ENCODE data around the gene ZNF785. TPM values are rescaled to one million over a fixed set of nuclear protein-coding genes. Genes with fewer than 3 reads are reported as not detected.
A peak's percentile ranks its signal among the peaks of the same experiment; 100 is the strongest.

ZNF785 gene
- total and polyA plus RNA-seq, 2 of the 13 experiments (the other 11 are each of a cell fraction or from before 2014, with no cell fraction given), result 0.01 TPM; not detected in 1

DNA sequence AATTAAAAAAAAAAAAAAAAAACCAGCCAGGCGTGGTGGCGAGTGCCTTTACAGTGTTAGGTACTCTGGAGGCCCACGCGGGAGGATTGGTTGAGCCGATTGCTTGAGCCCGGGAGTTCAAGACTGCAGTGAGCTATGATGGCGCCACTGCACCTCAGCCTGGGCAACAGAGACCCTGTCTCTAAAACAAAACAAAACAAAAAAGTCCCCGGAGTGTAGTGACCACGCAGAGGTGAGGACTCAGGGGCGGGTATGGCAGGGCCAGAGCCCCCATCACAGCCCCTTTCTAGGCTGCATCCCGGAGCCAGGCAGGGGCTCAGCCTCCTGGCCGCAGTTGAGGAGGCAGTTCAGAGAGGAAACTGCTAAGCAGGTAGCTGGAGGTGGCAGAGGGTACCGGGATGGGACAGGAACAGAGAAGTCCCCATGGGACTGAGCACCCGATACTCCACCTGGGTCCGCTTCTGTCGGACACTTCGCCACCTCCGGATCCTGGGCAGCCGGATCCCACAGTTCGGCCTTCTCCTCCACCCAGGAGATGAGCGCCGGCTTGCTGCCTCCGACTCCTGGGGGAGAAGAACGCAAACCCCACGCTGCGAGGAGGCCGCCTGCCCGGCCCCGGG, 51.6 kb downstream of the ZNF785 start (continued):
- TF ChIP-seq, protein P1, sequence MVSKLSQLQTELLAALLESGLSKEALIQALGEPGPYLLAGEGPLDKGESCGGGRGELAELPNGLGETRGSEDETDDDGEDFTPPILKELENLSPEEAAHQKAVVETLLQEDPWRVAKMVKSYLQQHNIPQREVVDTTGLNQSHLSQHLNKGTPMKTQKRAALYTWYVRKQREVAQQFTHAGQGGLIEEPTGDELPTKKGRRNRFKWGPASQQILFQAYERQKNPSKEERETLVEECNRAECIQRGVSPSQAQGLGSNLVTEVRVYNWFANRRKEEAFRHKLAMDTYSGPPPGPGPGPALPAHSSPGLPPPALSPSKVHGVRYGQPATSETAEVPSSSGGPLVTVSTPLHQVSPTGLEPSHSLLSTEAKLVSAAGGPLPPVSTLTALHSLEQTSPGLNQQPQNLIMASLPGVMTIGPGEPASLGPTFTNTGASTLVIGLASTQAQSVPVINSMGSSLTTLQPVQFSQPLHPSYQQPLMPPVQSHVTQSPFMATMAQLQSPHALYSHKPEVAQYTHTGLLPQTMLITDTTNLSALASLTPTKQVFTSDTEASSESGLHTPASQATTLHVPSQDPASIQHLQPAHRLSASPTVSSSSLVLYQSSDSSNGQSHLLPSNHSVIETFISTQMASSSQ (IDR thresholded peaks at IDR 0.05; ENCODE audit: low read depth), result no peak
- TF ChIP-seq, protein P1 (CRISPR knock-in tag; IDR thresholded peaks at IDR 0.05; ENCODE audit: borderline replicate concordance), result no peak; the same call in 1 of the 2 replicates
- TF ChIP-seq HOXD1 (CRISPR knock-in tag; IDR thresholded peaks at IDR 0.05) (peak; percentile 23; the same call in 1 of the 2 replicates), HNRNPL (IDR thresholded peaks at IDR 0.05; ENCODE audit: low read depth, low read length) (no peak), U2AF1 (optimal IDR thresholded peaks at IDR 0.05; ENCODE audit: low read depth, low read length) (no peak), ZBTB7A (CRISPR knock-in tag; IDR thresholded peaks at IDR 0.05) (no peak), THYN1 (CRISPR knock-in tag; IDR thresholded peaks at IDR 0.05; ENCODE audit: borderline replicate concordance, low read depth) (no peak), ZNF30 (CRISPR knock-in tag; IDR thresholded peaks at IDR 0.05) (peak; percentile 88; the same call in 1 of the 2 replicates), MYC (CRISPR knock-in tag; IDR thresholded peaks at IDR 0.05; ENCODE audit: borderline replicate concordance) (no peak), MAFK (conservative IDR thresholded peaks at IDR 0.05 in 1 of 2, IDR thresholded peaks at IDR 0.05 in 1 of 2; ENCODE audit: low read length in 2 of 2) (no peak), GPN1 (CRISPR knock-in tag; IDR thresholded peaks at IDR 0.05; ENCODE audit: borderline replicate concordance) (no peak), GATA4 (IDR thresholded peaks at IDR 0.05; ENCODE audit: borderline replicate concordance, low read depth) (no peak), ZSCAN30 (CRISPR knock-in tag; IDR thresholded peaks at IDR 0.05) (0 out of 2 replicates have a peak, but pooled peaks have one; percentile 3), ZNF841 (CRISPR knock-in tag; IDR thresholded peaks at IDR 0.05; ENCODE audit: borderline replicate concordance) (no peak)
- TF ChIP-seq, protein P2, sequence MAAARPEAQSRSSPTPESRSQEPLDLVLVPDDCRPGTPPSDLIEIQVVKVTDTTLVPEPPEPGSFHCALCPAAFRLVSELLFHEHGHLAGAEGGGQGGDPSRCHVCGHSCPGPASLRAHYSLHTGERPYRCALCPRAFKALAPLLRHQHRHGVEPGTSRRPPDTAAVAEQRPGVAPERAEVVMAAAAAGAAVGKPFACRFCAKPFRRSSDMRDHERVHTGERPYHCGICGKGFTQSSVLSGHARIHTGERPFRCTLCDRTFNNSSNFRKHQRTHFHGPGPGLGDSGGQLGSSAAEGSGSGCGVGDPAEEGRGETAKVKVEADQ (CRISPR knock-in tag; IDR thresholded peaks at IDR 0.05; ENCODE audit: borderline replicate concordance), result 0 out of 2 replicates have a peak, but pooled peaks have one; percentile 53
- TF ChIP-seq, protein P3, sequence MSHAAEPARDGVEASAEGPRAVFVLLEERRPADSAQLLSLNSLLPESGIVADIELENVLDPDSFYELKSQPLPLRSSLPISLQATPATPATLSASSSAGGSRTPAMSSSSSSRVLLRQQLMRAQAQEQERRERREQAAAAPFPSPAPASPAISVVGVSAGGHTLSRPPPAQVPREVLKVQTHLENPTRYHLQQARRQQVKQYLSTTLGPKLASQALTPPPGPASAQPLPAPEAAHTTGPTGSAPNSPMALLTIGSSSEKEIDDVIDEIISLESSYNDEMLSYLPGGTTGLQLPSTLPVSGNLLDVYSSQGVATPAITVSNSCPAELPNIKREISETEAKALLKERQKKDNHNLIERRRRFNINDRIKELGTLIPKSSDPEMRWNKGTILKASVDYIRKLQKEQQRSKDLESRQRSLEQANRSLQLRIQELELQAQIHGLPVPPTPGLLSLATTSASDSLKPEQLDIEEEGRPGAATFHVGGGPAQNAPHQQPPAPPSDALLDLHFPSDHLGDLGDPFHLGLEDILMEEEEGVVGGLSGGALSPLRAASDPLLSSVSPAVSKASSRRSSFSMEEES (CRISPR knock-in tag; IDR thresholded peaks at IDR 0.05), result no peak
